Stomach (tissue), 9 donors: Measurements from ENCODE around the gene PCDHB12. TPM values are rescaled to one million over a fixed set of nuclear protein-coding genes. Genes with fewer than 3 reads are reported as not detected.
A peak's percentile ranks its signal among the peaks of the same experiment; 100 is the strongest.
"Not testable (repeated sequence)": the region's sequence is repeated elsewhere in the genome, so short reads cannot be mapped to it uniquely, and the experiment has no call there.

ENCODE experiments used
- DNase-seq, 2 donors: peaks; one replicate each; pipeline versions ENCODE4 v3.0.0 to v3.0.0-alpha.2; 2013 to 2019
- H3K27ac ChIP-seq, 5 donors: fragments of 200-600 bp in 4 of 5; sonication (generic) in 4 of 5; one replicate each; pipeline ENCODE4 v1.5.1; 2013 to 2019; ENCODE audit warnings: mild to moderate bottlenecking in 1 of 5, moderate library complexity in 1 of 5
- H3K27me3 ChIP-seq, 3 donors: fragments of 200-600 bp; sonication (generic); one replicate each; pipeline ENCODE4 v1.5.1; 2017 to 2019; ENCODE audit warnings: mixed run types in 1 of 3
- H3K36me3 ChIP-seq, 4 donors: fragments of 200-600 bp; sonication (generic); 1 replicate in 3 of 4; 2 replicates in 1 of 4; pipeline ENCODE4 v1.5.1; 2016 to 2019
- H3K4me1 ChIP-seq, 4 donors: fragments of 200-600 bp; sonication (generic); one replicate each; pipeline ENCODE4 v1.5.1; 2016 to 2019
- H3K4me3 ChIP-seq, 4 donors: fragments of 200-600 bp; sonication (generic) in 3 of 4; one replicate each; pipeline ENCODE4 v1.5.1; 2016 to 2019; ENCODE audit warnings: mild to moderate bottlenecking in 1 of 4
- H3K9me3 ChIP-seq, 4 donors: fragments of 200-600 bp; sonication (generic); one replicate each; pipeline ENCODE4 v1.5.1; 2016 to 2019
- EP300 ChIP-seq: sonication (generic); formaldehyde crosslinking; IDR thresholded peaks from one replicate; pipeline ENCODE4 v1.6.1; 2017; ENCODE audit warnings: antibody characterized with exemption
- POLR2A ChIP-seq, 4 donors: fragments of 450-650 bp; IDR thresholded peaks; one replicate each; pipeline ENCODE4 v1.6.1; 2016; ENCODE audit warnings: antibody characterized with exemption in 4 of 4, control low read depth in 2 of 4, mild to moderate bottlenecking in 1 of 4, moderate library complexity in 1 of 4
- POLR2AphosphoS5 ChIP-seq, 3 donors: sonication (generic); formaldehyde crosslinking; IDR thresholded peaks; one replicate each; pipeline ENCODE4 v1.6.1; 2016; ENCODE audit warnings: antibody characterized with exemption in 3 of 3
- WGBS, 5 donors: extraction: QIAGEN DNeasy Blood & Tissue Kit in 3 of 5; methylation state at CpG; one replicate each; pipeline versions ENCODE4 v1.1.5 to v1.1.7; 2013 to 2018; 5-methylcytosine and 5-hydroxymethylcytosine counted together
- intact Hi-C: fragments of 100-400 bp; cut with DNase I; formaldehyde crosslinking; loops from one replicate; pipeline ENCODE4 v1.15.1; 2023; ENCODE audit warnings: low total_unique reads
- polyA plus RNA-seq, 3 donors: library from polyadenylated mRNA; stranded (reverse); fragments of 200-250 nt; gene quantifications; one replicate each; pipeline ENCODE4 v1.2.3, GENCODE V29; 2013
- total RNA-seq, 5 donors: library from RNA; depleted of rRNA; stranded (reverse); fragments of >200 nt; gene quantifications; one replicate each; pipeline versions ENCODE4 v1.1.0 to v1.2.3, GENCODE V29; 2014 to 2016
- TF ChIP-seq, protein P1 (sequence below), 7 experiments: fragments of 450-650 bp in 4 of 7; fragments of 200-600 bp in 3 of 7; sonication (generic) in 3 of 7; IDR thresholded peaks; one replicate each; pipeline ENCODE4 v1.5.1; 2016 to 2019; ENCODE audit warnings: antibody characterized with exemption in 7 of 7, control low read depth in 2 of 7, mild to moderate bottlenecking in 1 of 7
- donor health status: healthy with polysubstance abuse.
- donor health status: Bipolar disorder and iron deficiency.
- donor health status: healthy.

The PCDHB12 gene
- total and polyA plus RNA-seq, 8 donors, result 0.19 to 8.5 (median 1.2) TPM; not detected in 1

- 6 to 12% (median 8%) methylated on average over 15 of the region's 15 CpGs for WGBS, 5 donors
- peak overlapping the region; percentile 1 to 26 (median 14) for H3K4me3 ChIP-seq
- peaks cover 36 to 94% (median 90%) of the 10 kb centered on the region in 4 donors for H3K9me3 ChIP-seq
These were observed 25.7 kb downstream of the PCDHB12 start for GRCh38 chr5:141234109-141234667.

DNA sequence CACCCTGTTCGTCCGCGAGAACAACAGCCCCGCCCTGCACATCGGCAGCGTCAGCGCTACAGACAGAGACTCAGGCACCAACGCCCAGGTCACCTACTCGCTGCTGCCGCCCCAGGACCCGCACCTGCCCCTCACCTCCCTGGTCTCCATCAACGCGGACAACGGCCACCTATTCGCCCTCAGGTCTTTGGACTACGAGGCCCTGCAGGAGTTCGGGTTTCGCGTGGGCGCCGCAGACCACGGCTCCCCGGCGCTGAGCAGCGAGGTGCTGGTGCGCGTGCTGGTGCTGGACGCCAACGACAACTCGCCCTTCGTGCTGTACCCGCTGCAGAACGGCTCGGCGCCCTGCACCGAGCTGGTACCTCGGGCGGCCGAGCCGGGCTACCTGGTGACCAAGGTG is 27.4 kb downstream of the PCDHB12 start:
- H3K4me1 ChIP-seq, H3K36me3 ChIP-seq, H3K4me3 ChIP-seq, H3K27ac ChIP-seq, DNase-seq, intact Hi-C loops: not testable (repeated sequence)
- WGBS, 5 donors, result 26 to 40% (median 30%) methylated on average over 8 to 40 of the region's 40 CpGs
- Histone ChIP-seq H3K9me3 (peaks cover 48 to 100% (median 97%) of the 10 kb centered on the region in 4 donors), H3K27me3 (peaks cover 0 to 36% (median 0%) of the 10 kb centered on the region in 3 donors)

More at GRCh38 chr5:141234109-141234667, 25.7 kb downstream of the PCDHB12 start:
- H3K36me3 ChIP-seq, result no peaks in the 10 kb centered on the region
- TF ChIP-seq EP300, result no peak
- TF ChIP-seq, protein P1, sequence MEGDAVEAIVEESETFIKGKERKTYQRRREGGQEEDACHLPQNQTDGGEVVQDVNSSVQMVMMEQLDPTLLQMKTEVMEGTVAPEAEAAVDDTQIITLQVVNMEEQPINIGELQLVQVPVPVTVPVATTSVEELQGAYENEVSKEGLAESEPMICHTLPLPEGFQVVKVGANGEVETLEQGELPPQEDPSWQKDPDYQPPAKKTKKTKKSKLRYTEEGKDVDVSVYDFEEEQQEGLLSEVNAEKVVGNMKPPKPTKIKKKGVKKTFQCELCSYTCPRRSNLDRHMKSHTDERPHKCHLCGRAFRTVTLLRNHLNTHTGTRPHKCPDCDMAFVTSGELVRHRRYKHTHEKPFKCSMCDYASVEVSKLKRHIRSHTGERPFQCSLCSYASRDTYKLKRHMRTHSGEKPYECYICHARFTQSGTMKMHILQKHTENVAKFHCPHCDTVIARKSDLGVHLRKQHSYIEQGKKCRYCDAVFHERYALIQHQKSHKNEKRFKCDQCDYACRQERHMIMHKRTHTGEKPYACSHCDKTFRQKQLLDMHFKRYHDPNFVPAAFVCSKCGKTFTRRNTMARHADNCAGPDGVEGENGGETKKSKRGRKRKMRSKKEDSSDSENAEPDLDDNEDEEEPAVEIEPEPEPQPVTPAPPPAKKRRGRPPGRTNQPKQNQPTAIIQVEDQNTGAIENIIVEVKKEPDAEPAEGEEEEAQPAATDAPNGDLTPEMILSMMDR (IDR thresholded peaks at IDR 0.05), result peak in 1 of 7 experiments; percentile 8
- peaks cover 0 to 30% (median 0%) of the 10 kb centered on the region in 3 donors for H3K27me3 ChIP-seq
- intact Hi-C loops, result no loop called here
- peak in 1 of 2 donors; percentile 31 for DNase-seq
- H3K27ac ChIP-seq, result no peak overlapping the region
- H3K4me1 ChIP-seq, result no peaks in the 10 kb centered on the region

DNA sequence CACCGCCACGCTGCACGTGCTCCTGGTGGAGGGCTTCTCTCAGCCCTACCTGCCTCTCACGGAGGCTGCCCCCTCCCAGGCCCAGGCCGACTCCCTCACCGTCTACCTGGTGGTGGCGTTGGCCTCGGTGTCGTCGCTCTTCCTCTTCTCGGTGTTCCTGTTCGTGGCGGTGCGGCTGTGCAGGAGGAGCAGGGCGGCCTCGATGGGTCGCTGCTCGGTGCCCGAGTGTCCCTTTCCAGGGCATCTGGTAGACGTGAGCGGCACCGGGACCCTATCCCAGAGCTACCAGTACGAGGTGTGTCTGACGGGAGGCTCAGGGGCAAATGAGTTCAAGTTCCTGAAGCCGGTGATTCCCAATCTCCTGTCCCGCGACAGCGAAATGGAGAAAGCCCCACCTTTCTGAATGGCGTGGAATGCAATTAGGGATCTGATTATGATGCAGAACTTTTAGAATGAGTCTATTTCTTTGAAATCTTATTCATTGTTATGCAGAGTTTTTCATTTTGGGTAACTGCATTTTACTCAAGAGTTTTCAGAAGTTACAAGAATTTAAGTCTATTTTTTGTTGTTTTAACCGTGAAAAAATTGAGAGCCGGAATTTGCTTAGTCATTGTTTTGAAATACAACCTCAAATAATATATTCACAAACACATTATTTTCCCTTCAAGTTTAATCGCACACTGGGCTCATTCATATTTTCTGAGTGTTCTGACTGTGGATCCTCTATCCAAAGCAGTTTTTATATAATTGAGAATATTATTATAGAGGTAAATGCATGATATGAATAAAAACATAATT is 28.2 kb downstream of the PCDHB12 start:
- TF ChIP-seq POLR2A (IDR thresholded peaks at IDR 0.05), result no peak
- no peak for TF ChIP-seq POLR2AphosphoS5 (IDR thresholded peaks at IDR 0.05)
- no peak for TF ChIP-seq EP300
- TF ChIP-seq, protein P1 (IDR thresholded peaks at IDR 0.05), result no peak
- H3K9me3 ChIP-seq, result peaks cover 56 to 100% (median 98%) of the 10 kb centered on the region in 4 donors
- no peak for DNase-seq
- WGBS, 5 donors, result 18 to 24% (median 22%) methylated on average over 13 to 32 of the region's 32 CpGs
- H3K36me3 ChIP-seq, result peaks cover 0 to 12% (median 0%) of the 10 kb centered on the region in 4 donors
- H3K27me3 ChIP-seq, result peaks cover 0 to 44% (median 0%) of the 10 kb centered on the region in 3 donors
- intact Hi-C loops, result no loop called here
- H3K27ac ChIP-seq, result no peak overlapping the region
- H3K4me3 ChIP-seq, result no peak overlapping the region
- no peaks in the 10 kb centered on the region for H3K4me1 ChIP-seq

DNA sequence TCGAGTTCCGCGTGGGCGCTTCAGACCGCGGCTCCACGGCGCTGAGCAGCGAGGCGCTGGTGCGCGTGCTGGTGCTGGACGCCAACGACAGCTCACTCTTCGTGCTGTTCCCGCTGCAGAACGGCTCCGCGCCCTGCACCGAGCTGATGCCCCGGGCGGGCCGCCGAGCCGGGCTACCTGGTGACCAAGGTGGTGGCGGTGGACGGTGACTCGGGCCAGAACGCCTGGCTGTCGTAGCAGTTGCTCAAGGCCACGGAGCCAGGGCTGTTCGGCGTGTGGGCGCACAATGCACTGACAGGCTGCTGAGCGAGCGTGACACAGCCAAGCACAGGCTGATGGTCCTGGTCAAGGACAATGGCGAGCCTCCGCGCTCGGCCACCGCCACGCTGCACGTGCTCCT is 33.0 kb downstream of the PCDHB12 start:
- TF ChIP-seq, protein P1 (IDR thresholded peaks at IDR 0.05), result no peak
- TF ChIP-seq POLR2AphosphoS5 (IDR thresholded peaks at IDR 0.05) (no peak), POLR2A (IDR thresholded peaks at IDR 0.05) (no peak), EP300 (no peak)
- peaks cover 57 to 100% (median 95%) of the 10 kb centered on the region in 4 donors for H3K9me3 ChIP-seq
- no peak overlapping the region for H3K27ac ChIP-seq
- H3K27me3 ChIP-seq, result peaks cover 0 to 20% (median 0%) of the 10 kb centered on the region in 3 donors
- no peak for DNase-seq
- 25 to 35% (median 29%) methylated on average over 18 to 43 of the region's 43 CpGs; no CpG with 5 or more reads in 1 of the 5 donors for WGBS, 5 donors
- no peak overlapping the region for H3K4me3 ChIP-seq
- peaks cover 0 to 14% (median 0%) of the 10 kb centered on the region in 4 donors for H3K36me3 ChIP-seq
- H3K4me1 ChIP-seq, result no peaks in the 10 kb centered on the region
- intact Hi-C loops, result no loop called here
